ENCODE results near the gene NPAS1.

NPAS1 gene

DNA sequence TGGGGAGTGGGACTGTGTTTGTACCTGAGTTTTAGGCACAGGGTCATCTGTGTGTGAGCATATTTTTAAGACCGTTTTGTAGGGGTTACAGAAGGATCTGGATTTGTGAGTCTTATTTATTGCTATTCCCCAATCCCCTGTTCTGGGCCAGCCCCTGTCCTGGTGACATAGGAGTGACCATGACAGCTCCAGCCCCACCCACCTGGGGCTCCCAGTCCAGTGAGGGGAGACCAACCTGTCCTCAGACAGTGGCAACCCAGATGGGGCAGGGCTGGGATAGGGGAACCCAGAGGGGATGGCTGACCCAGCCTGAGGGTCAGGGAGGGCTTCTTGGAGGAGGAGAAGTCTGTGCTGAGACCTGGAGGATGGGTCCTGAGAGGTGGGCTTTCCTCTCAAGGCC is 18.1 kb downstream of the NPAS1 start:
- no peak overlapping the region for H3K4me3 ChIP-seq (ENCODE audit: low read length)
- no peaks in the 10 kb centered on the region for H3F3A ChIP-seq (ENCODE audit: control insufficient read depth, insufficient read depth)
- no peak for TF ChIP-seq EZH2phosphoT487 (IDR thresholded peaks at IDR 0.05; ENCODE audit: borderline replicate concordance, low read length)
- TF ChIP-seq, protein P1, sequence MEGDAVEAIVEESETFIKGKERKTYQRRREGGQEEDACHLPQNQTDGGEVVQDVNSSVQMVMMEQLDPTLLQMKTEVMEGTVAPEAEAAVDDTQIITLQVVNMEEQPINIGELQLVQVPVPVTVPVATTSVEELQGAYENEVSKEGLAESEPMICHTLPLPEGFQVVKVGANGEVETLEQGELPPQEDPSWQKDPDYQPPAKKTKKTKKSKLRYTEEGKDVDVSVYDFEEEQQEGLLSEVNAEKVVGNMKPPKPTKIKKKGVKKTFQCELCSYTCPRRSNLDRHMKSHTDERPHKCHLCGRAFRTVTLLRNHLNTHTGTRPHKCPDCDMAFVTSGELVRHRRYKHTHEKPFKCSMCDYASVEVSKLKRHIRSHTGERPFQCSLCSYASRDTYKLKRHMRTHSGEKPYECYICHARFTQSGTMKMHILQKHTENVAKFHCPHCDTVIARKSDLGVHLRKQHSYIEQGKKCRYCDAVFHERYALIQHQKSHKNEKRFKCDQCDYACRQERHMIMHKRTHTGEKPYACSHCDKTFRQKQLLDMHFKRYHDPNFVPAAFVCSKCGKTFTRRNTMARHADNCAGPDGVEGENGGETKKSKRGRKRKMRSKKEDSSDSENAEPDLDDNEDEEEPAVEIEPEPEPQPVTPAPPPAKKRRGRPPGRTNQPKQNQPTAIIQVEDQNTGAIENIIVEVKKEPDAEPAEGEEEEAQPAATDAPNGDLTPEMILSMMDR (IDR thresholded peaks at IDR 0.05; ENCODE audit: low read depth, low read length, poor library complexity, severe bottlenecking), result no peak
- no peaks in the 10 kb centered on the region for H3K27me3 ChIP-seq (ENCODE audit: control insufficient read depth, low read length)
- no peak overlapping the region for H3K4me2 ChIP-seq (ENCODE audit: low read length)
- H4K20me1 ChIP-seq (ENCODE audit: control insufficient read depth, insufficient read depth, low read depth, low read length), result no peaks in the 10 kb centered on the region
- H3K9me3 ChIP-seq (ENCODE audit: control insufficient read depth, insufficient read depth, low read length), result no peaks in the 10 kb centered on the region
- peaks cover 5% of the 10 kb centered on the region; the same call in 1 of the 2 replicates for H3K36me3 ChIP-seq (ENCODE audit: control insufficient read depth, low read length)
- no peak overlapping the region for H3K27ac ChIP-seq (ENCODE audit: low read depth, low read length)
- peaks cover 16% of the 10 kb centered on the region for H3K4me1 ChIP-seq (ENCODE audit: control insufficient read depth, low read length)
- no peaks in the 10 kb centered on the region for H3K9me2 ChIP-seq (replicated peaks; ENCODE audit: control insufficient read depth, low read length)
- no peaks in the 10 kb centered on the region for H3K79me2 ChIP-seq (ENCODE audit: control insufficient read depth, low read length)

DNA sequence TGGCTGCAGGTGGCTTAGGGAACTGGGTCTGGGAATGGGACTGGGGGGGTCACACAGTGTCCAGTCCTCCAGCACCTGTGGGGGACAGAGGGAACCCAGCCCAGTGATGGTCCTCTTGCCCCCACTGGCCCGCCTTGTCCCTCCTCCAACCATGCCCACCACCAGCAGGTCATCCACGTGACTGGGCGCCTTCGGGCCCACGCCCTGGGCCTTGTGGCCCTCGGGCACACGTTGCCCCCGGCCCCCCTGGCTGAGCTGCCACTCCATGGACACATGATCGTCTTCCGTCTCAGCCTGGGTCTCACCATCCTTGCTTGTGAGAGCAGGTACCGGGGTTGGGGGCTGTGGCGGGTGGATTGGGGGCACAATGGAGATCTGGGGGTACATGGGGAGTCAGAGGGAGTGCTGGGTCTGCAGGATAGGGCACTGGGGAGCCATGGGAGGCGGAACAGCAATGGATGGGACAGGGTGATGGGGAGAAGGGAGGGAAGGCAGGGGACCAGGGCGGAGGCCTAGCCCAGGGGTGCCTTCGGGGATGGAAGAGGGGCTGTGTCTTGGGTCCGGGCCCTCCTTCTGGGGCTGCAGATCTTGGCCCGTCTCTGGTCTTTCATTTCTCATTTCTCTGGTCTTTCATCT is 19.7 kb downstream of the NPAS1 start:
- Histone ChIP-seq H3K27me3 (ENCODE audit: control insufficient read depth, low read length) (no peaks in the 10 kb centered on the region), H3K4me1 (ENCODE audit: control insufficient read depth, low read length) (peaks cover 16% of the 10 kb centered on the region), H3F3A (ENCODE audit: control insufficient read depth, insufficient read depth) (no peaks in the 10 kb centered on the region), H3K9me2 (replicated peaks; ENCODE audit: control insufficient read depth, low read length) (no peaks in the 10 kb centered on the region), H3K9me3 (ENCODE audit: control insufficient read depth, insufficient read depth, low read length) (no peaks in the 10 kb centered on the region), H3K4me3 (ENCODE audit: low read length) (no peak overlapping the region), H3K36me3 (ENCODE audit: control insufficient read depth, low read length) (peaks cover 5% of the 10 kb centered on the region; the same call in 1 of the 2 replicates), H3K79me2 (ENCODE audit: control insufficient read depth, low read length) (no peaks in the 10 kb centered on the region), H3K27ac (ENCODE audit: low read depth, low read length) (no peak overlapping the region), H3K4me2 (ENCODE audit: low read length) (no peak overlapping the region), H4K20me1 (ENCODE audit: control insufficient read depth, insufficient read depth, low read depth, low read length) (no peaks in the 10 kb centered on the region)
- TF ChIP-seq EZH2phosphoT487 (IDR thresholded peaks at IDR 0.05; ENCODE audit: borderline replicate concordance, low read length), result no peak
- TF ChIP-seq, protein P1 (IDR thresholded peaks at IDR 0.05; ENCODE audit: low read depth, low read length, poor library complexity, severe bottlenecking), result no peak

DNA sequence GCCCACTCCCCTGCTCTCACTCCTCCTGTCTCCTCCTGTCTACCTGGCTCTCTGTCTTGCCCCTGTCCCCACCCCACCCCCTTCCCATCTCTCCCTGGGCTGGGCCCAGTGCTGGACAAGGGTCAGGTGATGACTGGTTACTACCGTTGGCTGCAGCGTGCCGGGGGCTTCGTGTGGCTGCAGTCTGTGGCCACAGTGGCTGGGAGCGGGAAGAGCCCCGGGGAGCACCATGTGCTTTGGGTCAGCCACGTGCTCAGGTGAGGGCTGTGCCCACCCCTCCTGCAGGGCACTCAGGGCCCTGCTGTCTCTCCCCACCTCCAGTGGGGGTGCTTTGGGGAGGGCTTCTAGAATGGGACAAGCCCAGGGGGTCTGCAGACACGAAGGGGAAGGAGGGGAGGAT is 21.2 kb downstream of the NPAS1 start:
- no peak overlapping the region for H3K27ac ChIP-seq (ENCODE audit: low read depth, low read length)
- TF ChIP-seq, protein P1 (IDR thresholded peaks at IDR 0.05; ENCODE audit: low read depth, low read length, poor library complexity, severe bottlenecking), result no peak
- TF ChIP-seq EZH2phosphoT487 (IDR thresholded peaks at IDR 0.05; ENCODE audit: borderline replicate concordance, low read length), result no peak

More for the DNA sequence above, 21.2 kb downstream of the NPAS1 start:
- Histone ChIP-seq H3K4me2 (ENCODE audit: low read length) (no peak overlapping the region), H3K4me1 (ENCODE audit: control insufficient read depth, low read length) (peaks cover 7% of the 10 kb centered on the region), H3F3A (ENCODE audit: control insufficient read depth, insufficient read depth) (no peaks in the 10 kb centered on the region), H3K36me3 (ENCODE audit: control insufficient read depth, low read length) (peaks cover 5% of the 10 kb centered on the region; the same call in 1 of the 2 replicates), H3K27me3 (ENCODE audit: control insufficient read depth, low read length) (no peaks in the 10 kb centered on the region), H3K9me3 (ENCODE audit: control insufficient read depth, insufficient read depth, low read length) (no peaks in the 10 kb centered on the region), H4K20me1 (ENCODE audit: control insufficient read depth, insufficient read depth, low read depth, low read length) (no peaks in the 10 kb centered on the region), H3K9me2 (replicated peaks; ENCODE audit: control insufficient read depth, low read length) (no peaks in the 10 kb centered on the region), H3K79me2 (ENCODE audit: control insufficient read depth, low read length) (peaks cover 2% of the 10 kb centered on the region; the same call in 1 of the 2 replicates), H3K4me3 (ENCODE audit: low read length) (no peak overlapping the region)

Data from DOHH2 (cell line).